Breast epithelium (tissue), 3 donors: ENCODE results near the gene GLRA3.

ENCODE experiments used
- CTCF ChIP-seq, 3 donors: fragments of 450-650 bp; IDR thresholded peaks; one replicate each; pipeline ENCODE4 v1.5.1; 2016 to 2017; ENCODE audit warnings: antibody characterized with exemption in 3 of 3, mild to moderate bottlenecking in 3 of 3, moderate library complexity in 3 of 3
- POLR2A ChIP-seq: fragments of 450-650 bp; IDR thresholded peaks from one replicate; pipeline ENCODE4 v1.6.1; 2016; ENCODE audit warnings: antibody characterized with exemption, mild to moderate bottlenecking, moderate library complexity
- POLR2AphosphoS5 ChIP-seq, 3 donors: sonication (generic); formaldehyde crosslinking; IDR thresholded peaks; one replicate each; pipeline ENCODE4 v1.6.1; 2017; ENCODE audit warnings: antibody characterized with exemption in 3 of 3

GRCh38 chr4:174633399-174633798, 195.6 kb downstream of the GLRA3 start:
- TF ChIP-seq CTCF (IDR thresholded peaks at IDR 0.05), result no peak
- TF ChIP-seq POLR2AphosphoS5 (IDR thresholded peaks at IDR 0.05), result no peak
- no peak for TF ChIP-seq POLR2A
